GM18505 (cell line): ENCODE results near the gene AKAP6.

Experiments
- ATAC-seq: cut with Tn5 transposase; IDR thresholded peaks from one replicate; pipeline ENCODE4 v1.9.1; 2021; ENCODE audit not compliant: unreplicated experiment
- POLR2A ChIP-seq: IDR thresholded peaks from 4 replicates; pipeline ENCODE4 v1.6.1; 2011; ENCODE audit warnings: borderline replicate concordance; ENCODE audit not compliant: insufficient read depth, insufficient read length; ENCODE audit errors: extremely low read depth

Gene AKAP6

GRCh38 chr14:32469388-32470160 is 140.5 kb downstream of the AKAP6 start:
- no peak for TF ChIP-seq POLR2A
- no peak for ATAC-seq

DNA sequence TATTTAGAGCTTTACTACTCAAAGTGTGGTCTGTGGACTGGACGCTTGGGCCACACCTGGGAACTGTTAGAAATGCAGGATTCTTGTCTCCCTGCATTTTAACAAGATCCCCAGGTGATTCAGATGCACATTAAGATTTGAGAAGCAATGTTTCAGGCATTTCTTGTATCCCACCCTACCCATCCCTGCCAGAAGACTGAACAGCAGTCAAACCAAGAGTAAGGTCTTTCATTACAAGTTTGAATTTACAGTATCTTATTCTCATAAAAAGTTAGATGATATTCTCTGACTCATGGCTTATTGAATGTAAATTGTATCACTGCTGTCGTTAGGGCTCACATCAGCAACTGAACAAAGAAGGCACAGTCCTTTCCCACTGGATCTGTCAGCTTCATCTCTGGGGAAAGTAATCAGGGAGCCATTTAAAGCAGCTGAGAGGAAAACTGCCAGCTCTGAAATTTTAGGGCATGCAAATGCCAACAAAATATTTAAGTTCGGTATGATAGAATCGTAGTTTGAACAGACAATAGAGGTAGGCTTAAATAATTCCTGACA is 141.1 kb downstream of the AKAP6 start:
- ATAC-seq, result no peak
- TF ChIP-seq POLR2A, result no peak

DNA sequence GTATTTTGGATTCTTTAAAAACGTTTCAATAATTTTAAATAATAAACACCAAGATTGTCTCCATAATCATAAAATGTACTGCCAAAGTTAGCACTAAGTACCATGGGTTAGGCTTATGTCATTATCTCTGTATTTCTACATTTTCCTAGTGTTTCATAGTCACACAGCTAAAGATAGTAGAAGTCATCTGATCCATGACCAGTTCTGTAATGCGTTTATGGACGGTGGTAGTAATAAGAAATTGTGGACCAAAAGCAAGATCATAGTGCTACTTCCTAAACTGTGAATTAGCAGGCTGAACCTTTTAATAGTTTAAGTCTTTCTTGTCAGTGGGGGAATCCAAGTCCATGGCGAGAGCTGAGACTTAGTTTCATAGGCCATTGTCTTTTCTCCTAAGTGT is 142.1 kb downstream of the AKAP6 start:
- no peak for ATAC-seq
- no peak for TF ChIP-seq POLR2A

DNA sequence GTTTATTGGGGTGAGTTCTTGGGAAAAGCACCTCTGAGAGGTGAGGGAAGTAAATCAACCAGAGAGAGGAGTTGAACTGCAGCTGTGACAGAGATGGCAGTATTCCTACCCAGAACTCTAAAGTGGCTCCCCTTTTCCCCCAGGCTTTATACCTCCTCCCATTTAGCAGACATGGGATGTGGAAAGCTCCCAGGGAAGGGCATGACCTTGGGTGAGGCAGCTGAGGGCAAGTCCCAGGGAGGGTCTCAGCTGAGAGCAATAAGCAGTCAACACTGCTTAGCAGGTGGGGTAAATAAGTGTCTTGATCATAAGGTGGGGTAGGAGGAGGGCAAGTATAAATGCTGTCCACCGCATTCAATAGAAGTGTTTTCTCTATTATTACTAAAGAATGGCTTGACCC is 143.0 kb downstream of the AKAP6 start:
- ATAC-seq, result no peak

GRCh38 chr14:32472512-32473463 is 143.7 kb downstream of the AKAP6 start:
- no peak for ATAC-seq
- no peak for TF ChIP-seq POLR2A

More for the DNA sequence above, 143.0 kb downstream of the AKAP6 start:
- TF ChIP-seq POLR2A, result no peak

GRCh38 chr14:32473464-32473855 is 144.4 kb downstream of the AKAP6 start:
- no peak for ATAC-seq
- TF ChIP-seq POLR2A, result no peak

GRCh38 chr14:32474478-32475195 is 145.5 kb downstream of the AKAP6 start:
- no peak for ATAC-seq
- TF ChIP-seq POLR2A, result no peak

GRCh38 chr14:32476532-32476931 is 147.4 kb downstream of the AKAP6 start:
- TF ChIP-seq POLR2A, result no peak

GRCh38 chr14:32477396-32477795 is 148.3 kb downstream of the AKAP6 start:
- no peak for ATAC-seq
- no peak for TF ChIP-seq POLR2A

More at GRCh38 chr14:32476532-32476931, 147.4 kb downstream of the AKAP6 start:
- ATAC-seq, result no peak

DNA sequence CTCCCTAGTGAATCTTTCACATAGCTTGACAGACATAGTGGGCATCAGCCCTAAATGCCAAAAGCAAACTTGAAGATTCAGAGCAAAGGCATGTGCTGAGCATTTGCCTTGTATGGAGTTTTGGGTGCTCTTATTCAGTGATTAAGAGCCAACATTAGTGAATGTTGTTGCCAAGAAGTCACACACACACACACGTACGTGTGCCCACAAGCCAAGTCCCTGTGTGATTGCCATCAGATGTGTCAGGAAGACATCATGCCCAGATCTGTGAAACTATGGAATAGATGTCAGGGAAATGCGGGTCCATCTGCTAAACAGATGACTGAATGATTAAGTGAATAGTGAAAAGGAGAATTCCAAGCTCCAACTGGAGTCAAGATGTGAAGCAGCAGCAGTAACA is 149.0 kb downstream of the AKAP6 start:
- ATAC-seq, result no peak

GRCh38 chr14:32480337-32480736 is 151.2 kb downstream of the AKAP6 start:
- no peak for ATAC-seq
- no peak for TF ChIP-seq POLR2A

More for the DNA sequence above, 149.0 kb downstream of the AKAP6 start:
- TF ChIP-seq POLR2A, result no peak

GRCh38 chr14:32481707-32482106 is 152.6 kb downstream of the AKAP6 start:
- no peak for ATAC-seq
- no peak for TF ChIP-seq POLR2A
